GM19240 (cell line): ENCODE data around the gene POMGNT2.
A peak's percentile ranks its signal among the peaks of the same experiment; 100 is the strongest.

Experiments
- DNase-seq: peaks from one replicate; pipeline ENCODE4 v3.0.0; 2011; ENCODE audit warnings: low spot score; ENCODE audit not compliant: insufficient read length

The POMGNT2 gene

DNA sequence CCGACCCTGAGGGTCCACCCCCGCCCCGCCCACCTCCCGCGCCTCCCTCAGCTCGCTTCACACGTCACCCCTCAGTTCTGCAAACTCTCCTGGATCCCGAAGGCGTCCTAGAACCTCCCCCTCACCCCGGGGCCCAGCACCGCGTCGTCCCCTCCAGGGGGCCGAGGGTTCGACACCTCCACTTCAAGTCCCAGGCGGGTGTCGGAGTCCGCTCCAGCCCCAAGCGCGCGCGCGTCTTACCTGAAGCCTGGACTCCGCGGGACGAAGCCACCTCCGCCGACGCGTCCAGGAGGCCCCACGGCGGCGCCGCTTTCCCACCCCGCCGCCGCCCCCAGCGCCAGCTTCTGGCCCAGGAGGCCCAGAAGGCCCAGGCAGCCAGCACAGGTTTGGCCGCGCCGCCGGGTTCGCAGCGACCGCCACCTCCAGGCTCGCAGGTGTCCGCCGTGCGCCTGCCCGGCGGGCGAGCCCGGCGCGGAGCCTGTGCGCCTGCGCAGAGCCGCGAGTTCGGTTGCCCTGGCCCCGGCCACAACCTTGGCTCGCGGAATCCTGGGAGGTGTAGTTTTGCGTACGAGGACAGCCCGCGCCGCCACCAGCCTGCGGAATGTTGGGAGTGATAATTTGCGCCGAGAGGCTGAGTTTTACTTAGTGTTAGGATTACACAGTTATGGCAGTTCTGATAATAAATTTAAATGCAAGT, at the start of gene POMGNT2:
TSS of gene POMGNT2 (minus strand) at position 484 of the 697 bp plus-strand sequence. CDS start 24,648 bp downstream, outside the sequence.
- peak; percentile 83 for DNase-seq

DNA sequence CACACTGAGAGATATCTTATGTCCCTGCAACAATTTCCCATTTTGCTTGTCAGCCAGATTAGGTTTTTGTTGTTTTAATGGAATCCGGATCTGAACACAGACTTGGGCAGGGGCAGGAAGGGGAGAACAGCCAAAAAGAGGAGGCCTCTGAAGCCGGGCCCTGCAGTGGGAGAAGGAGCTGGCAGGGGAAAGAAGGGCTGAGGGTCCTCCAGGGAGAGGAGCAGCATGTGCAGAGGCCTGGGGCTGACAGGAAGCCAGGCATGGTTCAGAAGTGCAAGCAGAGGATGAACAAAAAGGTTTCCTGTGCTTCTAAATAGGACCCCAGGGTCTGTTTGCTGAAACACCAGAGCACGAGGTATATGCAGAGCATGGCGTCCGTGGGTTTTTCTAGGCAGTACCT, 49.1 kb upstream of the POMGNT2 start:
- no peak for DNase-seq

DNA sequence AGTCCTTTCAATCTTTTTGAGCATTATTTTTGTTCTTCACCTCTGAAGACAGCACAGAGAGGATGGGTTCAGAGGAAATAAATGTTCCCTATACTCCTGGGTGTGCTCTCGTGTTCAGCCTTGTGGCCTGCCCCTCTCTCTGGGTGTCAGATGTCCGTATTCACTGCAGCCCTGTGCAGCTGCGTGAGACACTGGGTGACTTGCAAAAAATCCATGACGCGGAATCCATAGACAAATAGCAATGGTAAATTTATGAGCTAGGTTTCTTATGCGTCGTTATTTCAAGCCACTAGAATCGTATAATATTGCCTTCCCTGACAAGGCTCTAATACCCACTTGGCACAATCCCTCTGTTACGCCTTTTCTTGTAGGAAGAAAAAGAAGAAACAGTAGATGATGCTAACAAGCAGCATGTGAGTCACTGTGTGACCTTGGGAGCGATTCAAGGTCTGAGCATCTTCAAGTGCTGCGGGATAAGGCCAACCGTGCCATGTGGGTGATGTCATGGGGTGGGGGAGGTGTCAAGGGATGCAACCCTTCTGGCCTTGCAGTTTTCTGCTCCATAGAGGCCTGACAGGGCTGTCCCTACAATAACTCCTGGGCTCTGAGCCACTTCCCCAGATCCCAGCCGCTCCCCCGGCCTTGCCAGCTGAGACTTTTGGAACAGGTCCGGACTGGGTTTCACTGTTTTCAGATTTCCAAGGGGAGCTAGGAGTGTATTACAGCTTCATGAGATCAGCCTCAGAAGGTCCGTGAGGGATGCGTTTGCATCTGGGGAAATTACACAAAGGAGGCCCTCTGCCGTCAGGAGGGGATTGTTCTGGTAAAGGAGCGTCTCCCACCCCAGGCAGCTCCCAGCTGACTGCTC, 47.6 kb upstream of the POMGNT2 start:
- DNase-seq: no peak

DNA sequence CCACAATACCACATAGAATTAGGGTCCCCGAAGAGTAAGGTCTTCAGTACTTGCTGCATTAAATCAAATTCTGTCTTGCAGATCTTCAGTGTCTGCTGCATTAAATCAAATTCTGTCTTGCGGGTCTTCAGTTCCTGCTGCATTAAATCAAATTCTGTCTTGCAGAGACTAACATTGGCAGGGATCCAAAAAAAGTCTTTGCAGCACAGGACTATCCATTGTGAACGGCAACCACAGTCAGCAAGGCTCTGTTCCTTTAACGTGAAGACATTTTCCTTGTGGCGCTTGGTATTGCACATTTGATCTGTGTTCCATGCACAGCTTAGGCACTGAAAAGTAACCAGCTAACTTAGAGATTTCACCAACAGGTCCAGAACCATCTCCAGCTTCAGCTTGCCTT, 46.8 kb upstream of the POMGNT2 start:
- no peak for DNase-seq

DNA sequence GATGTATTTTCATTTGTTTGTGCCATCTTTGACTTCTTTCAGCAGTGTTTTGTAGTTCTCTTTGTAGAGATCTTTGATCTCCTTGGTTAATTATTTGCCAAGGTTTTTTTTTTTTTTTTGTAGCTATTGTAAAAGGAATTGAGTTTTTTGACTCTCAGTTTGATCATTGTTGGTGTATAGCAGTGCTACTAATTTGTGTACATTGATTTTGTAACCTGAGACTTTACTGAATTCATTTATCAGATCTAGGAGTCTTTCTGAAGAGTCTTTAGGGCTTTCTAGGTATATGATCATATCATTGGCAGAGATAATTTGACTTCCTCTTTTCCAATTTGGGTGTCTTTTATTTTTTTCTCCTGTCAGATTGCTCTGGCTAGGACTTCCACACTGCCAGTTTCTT, 42.2 kb upstream of the POMGNT2 start:
- no peak for DNase-seq

DNA sequence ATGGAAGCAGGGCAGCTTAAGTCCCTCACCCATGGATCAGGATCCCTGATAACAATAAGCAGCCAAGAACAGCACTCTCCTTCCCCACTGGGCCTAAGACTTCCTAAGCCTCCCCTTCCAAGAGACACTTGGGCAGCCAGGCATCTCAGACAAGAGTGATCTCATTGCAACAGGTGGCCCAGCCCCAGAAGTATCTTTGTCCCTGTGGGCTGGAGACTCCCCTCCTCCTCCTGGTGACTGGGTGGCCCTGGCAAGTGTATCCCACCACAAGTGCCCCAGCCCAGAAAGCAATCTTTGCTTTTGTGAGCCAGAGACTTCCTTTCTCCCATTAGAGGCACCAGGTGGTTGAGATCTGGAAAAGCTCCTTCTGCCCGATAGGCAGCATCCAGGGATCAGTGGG, 40.7 kb upstream of the POMGNT2 start:
- DNase-seq: no peak

DNA sequence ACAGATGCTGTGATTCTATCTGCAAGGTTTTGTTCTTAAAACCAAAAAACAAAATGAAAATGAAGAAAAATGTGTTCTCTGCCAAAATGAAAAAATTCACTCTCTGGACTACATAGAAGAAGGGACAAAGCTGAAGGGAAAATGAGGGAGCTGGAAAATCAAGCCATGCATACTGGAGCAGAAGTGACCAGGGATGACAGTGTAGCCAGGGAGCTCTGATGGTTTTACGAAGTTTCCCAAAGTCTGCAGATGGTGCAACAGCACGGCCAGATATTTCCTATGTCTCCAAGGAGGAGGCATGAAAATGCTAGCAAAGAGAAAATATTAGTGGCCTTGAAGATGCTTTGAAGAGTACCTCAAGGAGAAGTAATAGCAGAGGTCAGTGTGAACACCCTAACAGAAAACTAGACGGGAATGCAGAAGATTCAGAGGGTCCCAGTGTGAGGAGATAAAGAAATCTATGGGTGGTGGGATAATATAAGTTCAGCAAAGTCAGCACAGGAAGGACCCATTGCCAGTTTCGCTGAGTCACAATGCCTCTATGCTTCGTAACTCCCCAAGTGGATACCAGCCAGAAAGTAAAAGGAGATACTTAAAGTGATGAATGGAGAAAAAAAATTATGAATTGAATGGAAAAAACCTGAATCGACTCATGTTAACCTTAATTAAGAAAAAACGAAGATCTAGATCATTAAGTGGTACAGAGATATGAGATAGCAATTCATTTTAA, 39.0 kb upstream of the POMGNT2 start:
- no peak for DNase-seq

DNA sequence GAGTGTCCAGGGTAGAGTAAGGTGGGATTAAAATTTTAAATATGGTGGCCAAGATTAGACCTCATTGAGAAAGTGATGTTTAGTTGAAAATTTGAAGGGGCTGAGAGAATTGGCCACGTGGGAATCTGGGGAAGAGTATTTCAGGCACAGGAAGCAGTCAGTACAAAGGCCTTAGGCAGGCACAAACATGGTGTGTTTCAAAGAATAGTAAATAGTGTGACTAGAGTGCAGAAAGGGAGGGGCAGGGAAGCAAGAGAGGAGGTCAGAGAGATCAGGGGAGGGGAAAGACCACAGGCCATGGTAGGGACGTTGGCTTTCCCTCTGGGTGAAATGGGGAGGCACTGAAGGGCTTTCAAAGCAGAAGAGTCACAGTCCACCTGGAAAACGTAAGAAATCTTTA, 36.6 kb upstream of the POMGNT2 start:
- no peak for DNase-seq

DNA sequence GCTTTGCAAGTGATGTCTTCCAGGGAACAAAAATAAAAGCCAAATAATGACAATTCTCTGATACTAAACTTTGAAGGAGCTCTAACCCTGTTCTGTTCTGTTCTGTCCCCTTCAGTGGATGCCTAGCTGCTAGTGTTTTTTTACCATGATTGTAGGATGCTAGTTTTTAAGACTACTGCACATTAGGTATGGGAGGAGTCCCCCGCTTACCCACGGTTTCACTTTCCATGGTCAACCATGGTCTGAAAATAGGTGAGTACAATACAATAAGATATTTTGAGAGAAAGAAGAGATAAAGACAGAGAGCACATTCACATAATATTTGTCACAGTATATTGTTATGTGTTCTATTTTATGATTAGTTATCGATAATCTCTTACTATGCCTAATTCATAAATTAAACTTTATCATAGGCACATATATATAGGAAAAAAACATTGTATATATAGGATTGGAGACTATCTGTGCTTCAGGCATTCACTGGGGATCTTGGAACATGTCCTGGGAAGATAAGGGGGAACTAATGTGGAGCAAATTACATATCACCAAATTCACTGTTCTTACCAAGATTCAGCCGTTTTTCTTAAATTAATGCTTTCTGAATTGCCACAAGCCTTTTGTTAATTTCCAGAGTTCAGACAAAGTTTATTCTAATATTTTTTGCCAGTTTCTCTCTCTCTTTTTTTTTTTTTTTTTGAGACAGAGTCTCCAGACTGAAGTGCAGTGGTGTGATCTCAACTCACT, 32.8 kb upstream of the POMGNT2 start:
- DNase-seq: no peak

DNA sequence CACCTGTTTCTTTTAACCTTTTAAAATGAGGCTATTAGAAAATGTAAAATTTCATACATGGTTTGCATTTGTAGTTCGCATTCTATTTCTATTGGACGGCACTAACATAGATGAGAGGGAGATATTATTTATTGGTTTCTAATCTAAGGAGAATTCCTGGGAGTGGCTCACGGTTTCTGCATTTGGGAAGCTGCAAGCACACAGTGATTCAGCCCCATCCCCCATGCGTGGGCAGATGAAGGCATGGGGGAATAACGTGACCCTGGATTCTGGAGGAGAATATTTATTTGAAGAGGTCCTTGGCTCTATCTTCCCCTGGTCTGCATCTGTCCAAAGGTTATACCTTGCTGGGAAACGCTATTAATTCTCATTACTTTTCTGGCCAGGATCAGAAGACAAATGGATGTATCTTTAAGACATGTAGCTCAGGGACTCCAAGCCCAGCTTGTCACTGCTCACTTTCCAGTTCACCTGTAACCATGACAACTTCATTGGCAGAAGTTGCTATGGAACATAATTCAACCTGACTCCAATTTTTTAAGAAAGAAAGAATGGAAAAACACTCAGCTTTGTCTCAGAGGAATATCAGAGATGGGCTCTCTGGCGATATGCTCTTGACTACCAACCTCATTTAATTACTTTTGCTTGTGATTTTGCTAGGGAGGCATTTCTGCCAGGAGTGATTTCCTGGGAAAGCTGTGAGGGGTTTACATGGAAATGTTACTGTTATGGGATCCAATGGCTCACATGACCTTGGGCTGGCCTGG, 27.2 kb upstream of the POMGNT2 start:
- no peak for DNase-seq

DNA sequence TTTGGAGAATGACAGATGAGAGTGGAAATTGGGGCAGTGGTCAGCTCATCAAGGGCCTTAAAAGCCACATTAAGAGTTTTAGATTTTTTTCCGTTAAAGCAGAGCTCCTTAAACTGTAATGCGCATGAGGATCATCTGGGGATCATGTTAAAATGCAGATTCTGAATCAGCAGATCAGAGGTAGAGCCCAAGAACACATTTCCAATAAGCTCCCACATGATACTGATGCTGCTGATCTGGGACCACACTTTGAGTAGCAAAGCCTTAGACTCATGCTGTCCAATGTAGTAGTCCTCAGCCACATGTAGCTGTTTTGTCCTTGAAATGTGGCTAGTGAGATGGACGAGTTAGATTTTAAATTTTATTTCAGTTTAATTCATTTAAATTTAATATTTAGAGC, 26.3 kb upstream of the POMGNT2 start:
- no peak for DNase-seq

DNA sequence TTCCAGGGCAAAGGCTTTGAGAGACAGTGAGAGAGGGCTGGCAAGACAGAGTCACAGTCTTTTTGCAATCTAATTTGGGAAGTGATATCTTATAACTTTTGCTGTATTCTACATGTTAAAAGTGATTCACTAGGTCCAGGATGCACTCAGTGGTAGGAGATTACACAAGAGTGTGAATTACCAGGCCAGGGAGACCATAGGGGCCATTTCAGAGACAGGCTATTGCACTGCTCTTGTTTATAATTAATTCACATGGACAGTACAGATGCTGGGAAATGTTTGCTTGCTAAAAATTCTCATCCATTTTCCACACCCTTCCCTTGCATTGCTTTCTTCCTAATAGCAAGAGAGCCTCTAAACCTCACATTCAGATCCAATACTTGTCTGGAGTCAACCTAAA, 22.6 kb upstream of the POMGNT2 start:
- no peak for DNase-seq

DNA sequence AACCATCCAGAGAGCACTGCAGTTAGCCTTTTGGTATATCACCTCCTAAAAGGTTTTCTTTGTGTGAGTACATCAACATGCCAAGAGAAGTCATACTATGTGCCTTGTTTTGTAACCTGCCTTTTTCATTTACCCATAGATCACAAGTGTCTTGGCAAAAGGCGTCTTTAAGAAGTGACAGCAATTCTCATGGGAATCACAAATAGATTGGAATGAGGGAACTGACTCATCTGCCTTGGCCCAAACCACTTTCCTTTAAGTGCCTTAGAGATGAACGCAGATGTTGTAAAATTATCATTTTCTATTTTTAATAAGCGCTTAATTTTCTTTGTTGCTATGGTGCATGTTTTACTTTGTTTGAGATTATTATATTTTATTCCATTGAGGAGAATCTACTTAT, 20.7 kb upstream of the POMGNT2 start:
- DNase-seq: no peak

DNA sequence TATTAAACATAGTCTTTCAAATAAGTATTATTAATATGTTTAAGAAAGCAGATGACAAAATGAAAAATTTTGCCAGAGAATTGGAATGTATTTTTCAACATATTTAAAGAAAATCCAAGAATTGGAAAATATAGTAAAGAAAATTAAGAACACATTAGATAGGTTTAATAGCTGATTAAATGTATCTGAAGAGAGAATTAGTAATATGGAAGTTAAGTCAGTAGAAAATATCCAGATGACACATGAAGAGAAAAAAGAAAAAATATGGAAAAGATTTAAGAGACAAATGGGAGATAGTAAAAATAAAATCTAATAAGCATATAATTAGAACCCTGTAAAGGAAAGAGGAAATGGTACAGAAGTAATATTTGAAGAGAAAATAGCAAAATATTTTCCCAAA, 18.0 kb upstream of the POMGNT2 start:
- DNase-seq: no peak

DNA sequence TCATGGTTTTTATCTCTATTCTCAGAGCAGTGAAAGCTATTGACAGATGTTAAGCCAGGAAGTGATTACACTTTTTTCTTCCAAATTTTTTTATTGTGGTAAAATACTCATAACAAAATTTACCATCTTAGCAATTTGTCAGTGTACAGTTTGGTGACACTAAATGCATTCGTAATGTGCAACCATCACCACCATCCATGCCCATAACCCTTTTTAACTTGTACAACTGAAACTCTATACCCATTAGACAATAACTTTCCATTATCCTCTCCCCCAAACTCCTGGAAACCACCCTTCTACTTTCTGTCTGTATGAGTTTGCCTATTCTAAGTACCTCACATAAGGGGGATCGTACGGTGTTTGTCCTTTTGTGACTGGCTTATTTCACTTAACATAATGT, 15.1 kb upstream of the POMGNT2 start:
- no peak for DNase-seq

DNA sequence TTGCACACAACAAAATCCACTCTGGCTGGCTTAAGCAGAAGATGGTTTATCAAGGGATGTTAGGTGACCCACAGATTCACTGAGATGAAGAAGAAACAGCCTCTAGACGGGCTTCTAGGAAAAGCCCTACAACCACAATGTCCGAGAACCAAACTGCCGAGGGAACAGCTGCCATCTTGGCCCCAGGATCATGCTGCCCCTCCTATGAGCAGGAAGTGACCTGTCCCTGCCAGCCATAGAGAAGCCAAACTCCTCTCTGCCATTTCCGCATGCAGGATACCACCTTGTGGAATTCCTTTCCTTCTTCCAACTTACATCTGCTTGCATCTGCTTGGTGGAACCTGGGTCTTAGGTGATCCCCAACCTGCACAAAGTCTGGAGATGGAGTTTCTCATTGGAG, 11.4 kb upstream of the POMGNT2 start:
- no peak for DNase-seq

DNA sequence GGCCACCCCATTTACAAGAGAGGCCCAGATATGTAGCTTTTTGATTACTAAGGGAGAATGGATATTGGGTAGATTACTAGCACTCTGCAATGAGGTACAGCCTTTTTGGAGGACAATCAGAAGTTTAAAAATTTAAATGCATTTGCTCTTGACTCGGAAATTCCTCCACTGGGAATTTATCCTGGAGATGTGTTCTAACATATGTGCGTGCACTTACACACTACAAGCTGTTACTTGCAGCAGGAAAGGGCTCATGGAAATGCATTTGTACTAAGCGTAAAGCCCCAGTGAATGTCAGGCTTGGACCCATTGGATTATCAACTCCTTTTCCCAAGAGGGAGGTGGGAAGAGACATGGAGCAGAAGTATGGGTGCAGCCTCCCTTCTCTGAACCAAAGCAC, 7.8 kb upstream of the POMGNT2 start:
- DNase-seq: no peak

DNA sequence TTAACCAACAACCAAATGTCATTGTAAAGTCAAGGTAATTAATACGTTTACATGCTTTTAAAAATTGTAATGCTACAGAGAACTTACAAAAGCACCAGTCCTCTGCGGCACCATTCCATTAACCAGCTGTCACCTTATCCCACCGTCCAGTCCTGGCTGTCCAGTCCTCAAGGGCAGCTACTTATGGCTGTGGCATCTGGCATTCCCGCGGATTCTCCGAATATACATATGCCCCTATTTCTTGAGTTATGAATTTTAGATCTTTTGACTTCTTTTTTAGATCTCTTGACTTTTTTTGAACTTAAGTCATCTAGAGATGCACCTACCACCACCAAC, 382 bp upstream of the POMGNT2 start:
- DNase-seq: no peak

DNA sequence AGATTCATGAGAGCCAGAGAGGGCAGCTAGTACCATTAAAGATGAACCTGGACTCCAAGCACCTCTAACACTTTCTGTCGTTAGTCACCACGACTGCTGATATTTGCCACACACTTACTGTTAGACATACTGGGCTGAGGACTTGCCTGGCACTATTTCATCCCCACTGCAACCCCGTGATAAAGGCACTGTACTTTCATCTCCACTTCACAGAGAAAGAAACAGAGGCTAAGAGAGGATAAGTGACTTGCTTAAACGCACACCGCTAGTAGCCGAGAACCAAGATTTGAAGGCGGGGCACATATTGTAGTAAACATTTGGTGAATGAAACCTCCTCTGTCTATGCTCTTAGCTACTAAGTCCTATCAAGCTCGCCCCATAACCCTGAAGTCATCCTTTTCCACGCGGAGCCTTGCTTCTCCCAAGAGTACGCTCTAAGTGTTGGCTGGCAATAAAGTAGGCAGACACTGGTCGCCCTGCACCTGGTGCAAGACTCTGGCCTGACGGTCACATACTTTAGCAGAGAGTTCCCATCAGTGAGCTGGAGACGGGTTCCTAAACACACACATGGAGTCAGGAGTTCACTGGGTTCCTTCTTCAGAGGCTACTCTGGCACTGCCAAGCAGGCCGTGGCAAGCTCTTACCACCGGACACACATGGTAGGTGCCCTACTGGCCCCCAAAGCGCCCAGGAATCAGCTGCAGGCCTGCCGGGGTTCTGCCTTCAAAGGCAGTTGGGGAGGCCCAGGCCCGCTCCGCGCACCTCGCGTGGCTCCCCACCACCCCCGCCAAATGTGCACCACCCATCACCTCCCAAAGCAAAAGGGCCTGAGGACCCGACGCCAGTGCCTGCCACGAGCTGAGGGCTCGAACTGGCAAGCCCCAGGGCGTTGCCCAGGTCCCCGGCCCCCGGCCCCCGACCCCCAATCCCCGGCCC, 951 bp downstream of the POMGNT2 start:
- no peak for DNase-seq

DNA sequence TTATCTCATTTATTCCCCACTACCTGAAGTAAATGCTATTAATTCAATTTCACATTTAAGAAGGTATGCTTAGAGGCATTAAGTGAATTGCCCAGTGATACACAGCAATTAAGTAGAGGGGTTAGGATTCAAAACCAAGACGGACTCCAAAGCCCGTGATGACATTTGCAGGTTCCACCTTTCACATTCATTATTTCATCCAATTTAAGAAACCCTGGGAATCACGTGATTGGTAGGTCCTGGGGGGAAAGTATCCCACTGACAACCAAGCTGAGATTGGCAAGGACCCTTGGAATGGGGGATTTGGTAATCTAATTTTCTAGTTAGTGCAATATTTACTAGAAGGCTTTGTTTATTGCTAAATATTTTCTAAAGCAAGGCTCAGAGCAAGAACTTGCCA, 1.8 kb downstream of the POMGNT2 start:
- DNase-seq: no peak
